HepG2 (cell line): ENCODE data around the gene MRPL51. TPM values are rescaled to one million over a fixed set of nuclear protein-coding genes. Genes with fewer than 3 reads are reported as not detected.

ENCODE experiments used
- FOXA1 ChIP-seq, 2 experiments: fragments of 450-650 bp in 1 of 2; sonication (generic) in 1 of 2; formaldehyde crosslinking in 1 of 2; IDR thresholded peaks; 2 replicates each; pipeline versions ENCODE4 v1.4.0 to v1.6.1; 2016 to 2020; ENCODE audit warnings: missing genetic modification reagents in 1 of 2
- MED8 ChIP-seq: sonication (generic); formaldehyde crosslinking; IDR thresholded peaks from 2 replicates; pipeline ENCODE4 v1.8.1; 2023; ENCODE audit warnings: mild to moderate bottlenecking, missing genetic modification reagents; ENCODE audit not compliant: insufficient replicate concordance
- MIXL1 ChIP-seq: IDR thresholded peaks from 2 replicates; pipeline ENCODE4 v1.6.1; 2016
- PHF21A ChIP-seq: sonication (generic); formaldehyde crosslinking; IDR thresholded peaks from 2 replicates; pipeline ENCODE4 v1.5.0; 2020; ENCODE audit warnings: mild to moderate bottlenecking, missing genetic modification reagents
- POLR2G ChIP-seq: fragments of 200-400 bp; formaldehyde crosslinking; IDR thresholded peaks from 2 replicates; pipeline ENCODE4 v1.6.1; 2018; ENCODE audit warnings: mild to moderate bottlenecking, low read depth, low read length, moderate library complexity
- RBM22 ChIP-seq: fragments of 200-400 bp; formaldehyde crosslinking; optimal IDR thresholded peaks from 2 replicates; pipeline ENCODE3; 2017; ENCODE audit warnings: mild to moderate bottlenecking, low read length, moderate library complexity
- TBP ChIP-seq: sonication (generic); formaldehyde crosslinking; IDR thresholded peaks from 2 replicates; pipeline ENCODE4 v1.5.0; 2020; ENCODE audit warnings: missing genetic modification reagents
- TCF12 ChIP-seq, 2 experiments: fragments of 450-650 bp in 1 of 2; sonication (generic) in 1 of 2; formaldehyde crosslinking in 1 of 2; IDR thresholded peaks; 2 replicates each; pipeline versions ENCODE4 v1.6.1 to v1.8.0; 2017 to 2022; ENCODE audit warnings: antibody characterized with exemption in 1 of 2, mild to moderate bottlenecking in 1 of 2, missing genetic modification reagents in 1 of 2, moderate library complexity in 1 of 2
- ZBTB7A ChIP-seq: sonication (generic); formaldehyde crosslinking; IDR thresholded peaks from 2 replicates; pipeline ENCODE4 v1.8.0; 2022; ENCODE audit warnings: mild to moderate bottlenecking, missing genetic modification reagents
- ZC3H13 ChIP-seq: sonication (generic); formaldehyde crosslinking; IDR thresholded peaks from 2 replicates; pipeline ENCODE4 v1.8.1; 2023; ENCODE audit warnings: mild to moderate bottlenecking, missing genetic modification reagents, moderate library complexity
- ZNF619 ChIP-seq: sonication (generic); formaldehyde crosslinking; IDR thresholded peaks from 2 replicates; pipeline ENCODE4 v1.4.0; 2020; ENCODE audit warnings: mild to moderate bottlenecking, missing genetic modification reagents
- ZSCAN25 ChIP-seq: sonication (generic); formaldehyde crosslinking; IDR thresholded peaks from 2 replicates; pipeline ENCODE4 v1.8.0; 2022; ENCODE audit warnings: mild to moderate bottlenecking, missing genetic modification reagents
- polyA plus RNA-seq, 8 experiments: library from polyadenylated mRNA; depleted of rRNA in 3 of 8; stranded (reverse) in 7 of 8; unstranded in 1 of 8; fragments of >200 nt; fragmentation: Illumina TruSeq in 4 of 8; extraction: Trizol in 4 of 8; gene quantifications; 2 replicates each; pipeline versions ENCODE4 v1.2.1 to v1.2.3, GENCODE V29; 2011 to 2016; ENCODE audit warnings: low read depth in 4 of 8, missing spikeins in 1 of 8, mixed read lengths in 1 of 8; ENCODE audit not compliant: insufficient read depth in 1 of 8
- total RNA-seq, 5 experiments: library from RNA; depleted of rRNA; stranded (reverse); fragments of >200 nt; fragmentation: Illumina TruSeq; extraction: Trizol; gene quantifications; 2 replicates each; pipeline ENCODE4 v1.2.3, GENCODE V29; 2016; ENCODE audit warnings: low read depth in 1 of 5
- TF ChIP-seq, protein P1 (sequence below): IDR thresholded peaks from 2 replicates; pipeline ENCODE4 v1.6.1; 2012; ENCODE audit warnings: low read length, improper control_type of control experiment
- TF ChIP-seq, protein P2 (sequence below): sonication (generic); formaldehyde crosslinking; IDR thresholded peaks from 2 replicates; pipeline ENCODE4 v1.4.0; 2020; ENCODE audit warnings: missing genetic modification reagents, borderline replicate concordance
- TF ChIP-seq, protein P3 (sequence below): sonication (generic); formaldehyde crosslinking; IDR thresholded peaks from 2 replicates; pipeline ENCODE4 v1.5.0; 2020; ENCODE audit warnings: mild to moderate bottlenecking, missing genetic modification reagents, borderline replicate concordance
- TF ChIP-seq, protein P4 (sequence below): sonication (generic); formaldehyde crosslinking; IDR thresholded peaks from 2 replicates; pipeline ENCODE4 v1.4.0; 2020; ENCODE audit warnings: mild to moderate bottlenecking, low read depth, missing genetic modification reagents

The MRPL51 gene
- total and polyA plus RNA-seq, 2 of the 13 experiments (the other 11 are each of a cell fraction or from before 2014, with no cell fraction given): 64.8 to 278 TPM

DNA sequence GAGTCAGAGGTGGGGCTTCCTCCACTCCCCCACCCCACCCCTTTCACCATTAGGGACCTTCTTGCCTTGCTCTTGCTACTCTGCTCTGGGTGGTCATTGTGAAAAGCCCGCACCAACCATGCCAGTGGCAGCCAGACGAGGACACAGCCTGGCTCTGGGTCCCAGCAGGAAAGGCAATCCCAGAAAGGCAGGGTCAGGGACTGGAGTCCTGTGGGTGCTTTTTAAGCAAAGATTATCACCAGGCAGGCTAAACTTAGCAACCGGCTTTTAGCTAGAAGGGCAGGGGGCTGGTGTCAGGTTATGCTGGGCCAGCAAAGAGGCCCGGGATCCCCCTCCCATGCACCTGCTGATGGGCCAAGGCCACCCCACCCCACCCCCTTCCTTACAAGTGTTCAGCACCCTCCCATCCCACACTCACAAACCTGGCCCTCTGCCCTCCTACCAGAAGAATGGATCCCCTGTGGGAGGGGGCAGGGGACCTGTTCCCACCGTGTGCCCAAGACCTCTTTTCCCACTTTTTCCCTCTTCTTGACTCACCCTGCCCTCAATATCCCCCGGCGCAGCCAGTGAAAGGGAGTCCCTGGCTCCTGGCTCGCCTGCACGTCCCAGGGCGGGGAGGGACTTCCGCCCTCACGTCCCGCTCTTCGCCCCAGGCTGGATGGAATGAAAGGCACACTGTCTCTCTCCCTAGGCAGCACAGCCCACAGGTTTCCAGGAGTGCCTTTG lies 40.0 kb upstream of the MRPL51 start (continued):
- TF ChIP-seq PHF21A (CRISPR knock-in tag) (peak; percentile 36; the same call in 1 of the 2 replicates), ZNF619 (peak; percentile 55; the same call in 1 of the 2 replicates), ZC3H13 (CRISPR knock-in tag) (0 out of 2 replicates have a peak, but pooled peaks have one; percentile 8), FOXA1 (IDR thresholded peaks at IDR 0.05) (no peak), FOXA1 (CRISPR knock-in tag; IDR thresholded peaks at IDR 0.05) (no peak), POLR2G (peak; percentile 82), ZSCAN25 (peak; percentile 52; the same call in 1 of the 2 replicates), MIXL1 (CRISPR knock-in tag) (peak; percentile 11; the same call in 1 of the 2 replicates), MED8 (peak; percentile 41), ZBTB7A (peak; percentile 61; the same call in 1 of the 2 replicates), RBM22 (no peak), TBP (CRISPR knock-in tag) (no peak), TCF12 (IDR thresholded peaks at IDR 0.05) (no peak), TCF12 (CRISPR knock-in tag; IDR thresholded peaks at IDR 0.05) (0 out of 2 replicates have a peak, but pooled peaks have one; percentile 18)
- TF ChIP-seq, protein P1, sequence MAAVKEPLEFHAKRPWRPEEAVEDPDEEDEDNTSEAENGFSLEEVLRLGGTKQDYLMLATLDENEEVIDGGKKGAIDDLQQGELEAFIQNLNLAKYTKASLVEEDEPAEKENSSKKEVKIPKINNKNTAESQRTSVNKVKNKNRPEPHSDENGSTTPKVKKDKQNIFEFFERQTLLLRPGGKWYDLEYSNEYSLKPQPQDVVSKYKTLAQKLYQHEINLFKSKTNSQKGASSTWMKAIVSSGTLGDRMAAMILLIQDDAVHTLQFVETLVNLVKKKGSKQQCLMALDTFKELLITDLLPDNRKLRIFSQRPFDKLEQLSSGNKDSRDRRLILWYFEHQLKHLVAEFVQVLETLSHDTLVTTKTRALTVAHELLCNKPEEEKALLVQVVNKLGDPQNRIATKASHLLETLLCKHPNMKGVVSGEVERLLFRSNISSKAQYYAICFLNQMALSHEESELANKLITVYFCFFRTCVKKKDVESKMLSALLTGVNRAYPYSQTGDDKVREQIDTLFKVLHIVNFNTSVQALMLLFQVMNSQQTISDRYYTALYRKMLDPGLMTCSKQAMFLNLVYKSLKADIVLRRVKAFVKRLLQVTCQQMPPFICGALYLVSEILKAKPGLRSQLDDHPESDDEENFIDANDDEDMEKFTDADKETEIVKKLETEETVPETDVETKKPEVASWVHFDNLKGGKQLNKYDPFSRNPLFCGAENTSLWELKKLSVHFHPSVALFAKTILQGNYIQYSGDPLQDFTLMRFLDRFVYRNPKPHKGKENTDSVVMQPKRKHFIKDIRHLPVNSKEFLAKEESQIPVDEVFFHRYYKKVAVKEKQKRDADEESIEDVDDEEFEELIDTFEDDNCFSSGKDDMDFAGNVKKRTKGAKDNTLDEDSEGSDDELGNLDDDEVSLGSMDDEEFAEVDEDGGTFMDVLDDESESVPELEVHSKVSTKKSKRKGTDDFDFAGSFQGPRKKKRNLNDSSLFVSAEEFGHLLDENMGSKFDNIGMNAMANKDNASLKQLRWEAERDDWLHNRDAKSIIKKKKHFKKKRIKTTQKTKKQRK: no peak
- TF ChIP-seq, protein P2, sequence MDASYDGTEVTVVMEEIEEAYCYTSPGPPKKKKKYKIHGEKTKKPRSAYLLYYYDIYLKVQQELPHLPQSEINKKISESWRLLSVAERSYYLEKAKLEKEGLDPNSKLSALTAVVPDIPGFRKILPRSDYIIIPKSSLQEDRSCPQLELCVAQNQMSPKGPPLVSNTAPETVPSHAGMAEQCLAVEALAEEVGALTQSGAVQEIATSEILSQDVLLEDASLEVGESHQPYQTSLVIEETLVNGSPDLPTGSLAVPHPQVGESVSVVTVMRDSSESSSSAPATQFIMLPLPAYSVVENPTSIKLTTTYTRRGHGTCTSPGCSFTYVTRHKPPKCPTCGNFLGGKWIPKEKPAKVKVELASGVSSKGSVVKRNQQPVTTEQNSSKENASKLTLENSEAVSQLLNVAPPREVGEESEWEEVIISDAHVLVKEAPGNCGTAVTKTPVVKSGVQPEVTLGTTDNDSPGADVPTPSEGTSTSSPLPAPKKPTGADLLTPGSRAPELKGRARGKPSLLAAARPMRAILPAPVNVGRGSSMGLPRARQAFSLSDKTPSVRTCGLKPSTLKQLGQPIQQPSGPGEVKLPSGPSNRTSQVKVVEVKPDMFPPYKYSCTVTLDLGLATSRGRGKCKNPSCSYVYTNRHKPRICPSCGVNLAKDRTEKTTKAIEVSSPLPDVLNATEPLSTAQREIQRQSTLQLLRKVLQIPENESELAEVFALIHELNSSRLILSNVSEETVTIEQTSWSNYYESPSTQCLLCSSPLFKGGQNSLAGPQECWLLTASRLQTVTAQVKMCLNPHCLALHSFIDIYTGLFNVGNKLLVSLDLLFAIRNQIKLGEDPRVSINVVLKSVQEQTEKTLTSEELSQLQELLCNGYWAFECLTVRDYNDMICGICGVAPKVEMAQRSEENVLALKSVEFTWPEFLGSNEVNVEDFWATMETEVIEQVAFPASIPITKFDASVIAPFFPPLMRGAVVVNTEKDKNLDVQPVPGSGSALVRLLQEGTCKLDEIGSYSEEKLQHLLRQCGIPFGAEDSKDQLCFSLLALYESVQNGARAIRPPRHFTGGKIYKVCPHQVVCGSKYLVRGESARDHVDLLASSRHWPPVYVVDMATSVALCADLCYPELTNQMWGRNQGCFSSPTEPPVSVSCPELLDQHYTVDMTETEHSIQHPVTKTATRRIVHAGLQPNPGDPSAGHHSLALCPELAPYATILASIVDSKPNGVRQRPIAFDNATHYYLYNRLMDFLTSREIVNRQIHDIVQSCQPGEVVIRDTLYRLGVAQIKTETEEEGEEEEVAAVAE (CRISPR knock-in tag): no peak
- TF ChIP-seq, protein P3, sequence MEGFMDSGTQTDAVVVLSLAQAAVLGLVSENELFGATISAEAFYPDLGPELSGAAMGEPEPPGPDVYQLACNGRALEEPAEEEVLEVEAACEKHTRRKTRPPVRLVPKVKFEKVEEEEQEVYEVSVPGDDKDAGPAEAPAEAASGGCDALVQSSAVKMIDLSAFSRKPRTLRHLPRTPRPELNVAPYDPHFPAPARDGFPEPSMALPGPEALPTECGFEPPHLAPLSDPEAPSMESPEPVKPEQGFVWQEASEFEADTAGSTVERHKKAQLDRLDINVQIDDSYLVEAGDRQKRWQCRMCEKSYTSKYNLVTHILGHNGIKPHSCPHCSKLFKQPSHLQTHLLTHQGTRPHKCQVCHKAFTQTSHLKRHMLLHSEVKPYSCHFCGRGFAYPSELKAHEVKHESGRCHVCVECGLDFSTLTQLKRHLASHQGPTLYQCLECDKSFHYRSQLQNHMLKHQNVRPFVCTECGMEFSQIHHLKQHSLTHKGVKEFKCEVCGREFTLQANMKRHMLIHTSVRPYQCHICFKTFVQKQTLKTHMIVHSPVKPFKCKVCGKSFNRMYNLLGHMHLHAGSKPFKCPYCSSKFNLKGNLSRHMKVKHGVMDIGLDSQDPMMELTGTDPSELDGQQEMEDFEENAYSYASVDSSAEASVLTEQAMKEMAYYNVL (CRISPR knock-in tag): no peak
- TF ChIP-seq, protein P4, sequence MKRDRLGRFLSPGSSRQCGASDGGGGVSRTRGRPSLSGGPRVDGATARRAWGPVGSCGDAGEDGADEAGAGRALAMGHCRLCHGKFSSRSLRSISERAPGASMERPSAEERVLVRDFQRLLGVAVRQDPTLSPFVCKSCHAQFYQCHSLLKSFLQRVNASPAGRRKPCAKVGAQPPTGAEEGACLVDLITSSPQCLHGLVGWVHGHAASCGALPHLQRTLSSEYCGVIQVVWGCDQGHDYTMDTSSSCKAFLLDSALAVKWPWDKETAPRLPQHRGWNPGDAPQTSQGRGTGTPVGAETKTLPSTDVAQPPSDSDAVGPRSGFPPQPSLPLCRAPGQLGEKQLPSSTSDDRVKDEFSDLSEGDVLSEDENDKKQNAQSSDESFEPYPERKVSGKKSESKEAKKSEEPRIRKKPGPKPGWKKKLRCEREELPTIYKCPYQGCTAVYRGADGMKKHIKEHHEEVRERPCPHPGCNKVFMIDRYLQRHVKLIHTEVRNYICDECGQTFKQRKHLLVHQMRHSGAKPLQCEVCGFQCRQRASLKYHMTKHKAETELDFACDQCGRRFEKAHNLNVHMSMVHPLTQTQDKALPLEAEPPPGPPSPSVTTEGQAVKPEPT (CRISPR knock-in tag): peak; percentile 52; the same call in 1 of the 2 replicates
